Transverse colon (tissue), 3 donors: ENCODE results near the gene TM4SF18.

Source experiments
- CTCF ChIP-seq, 5 experiments: fragments of 200-600 bp in 3 of 5; fragments of 450-650 bp in 2 of 5; sonication (generic) in 3 of 5; IDR thresholded peaks; 1 replicate in 2 of 5; 2 replicates in 3 of 5; pipeline ENCODE4 v1.5.1; 2016 to 2017; ENCODE audit warnings: antibody characterized with exemption in 5 of 5, inconsistent platforms in 3 of 5, mild to moderate bottlenecking in 2 of 5, moderate library complexity in 1 of 5
- EP300 ChIP-seq: sonication (generic); formaldehyde crosslinking; IDR thresholded peaks from one replicate; pipeline ENCODE4 v1.6.1; 2017; ENCODE audit warnings: antibody characterized with exemption, low read depth
- POLR2A ChIP-seq: fragments of 450-650 bp; IDR thresholded peaks from one replicate; pipeline ENCODE4 v1.6.1; 2016; ENCODE audit warnings: antibody characterized with exemption, mild to moderate bottlenecking, moderate library complexity

- peak in 1 of 5 experiments; percentile 9 for TF ChIP-seq CTCF (IDR thresholded peaks at IDR 0.05)
- TF ChIP-seq POLR2A: peak; percentile 25
- TF ChIP-seq EP300: no peak
Measured at GRCh38 chr3:149277331-149277813, 56.1 kb downstream of the TM4SF18 start.
